Measurements from ENCODE around the gene PHF21B. TPM values are rescaled to one million over a fixed set of nuclear protein-coding genes. Genes with fewer than 3 reads are reported as not detected.
"Not testable (repeated sequence)": the region's sequence is repeated elsewhere in the genome, so short reads cannot be mapped to it uniquely, and the experiment has no call there.

Gene PHF21B
- total and polyA plus RNA-seq, 2 donors, result 0.61 to 0.63 TPM

GRCh38 chr22:44929359-44930015 lies 80.3 kb downstream of the PHF21B start:
- H3K4me1 ChIP-seq (ENCODE audit: insufficient read depth), result no peaks in the 10 kb centered on the region
- DNase-seq (ENCODE audit: extremely low spot score), result no peak
- no peak overlapping the region for H3K4me3 ChIP-seq (ENCODE audit: low read depth, low read length)
- no peaks in the 10 kb centered on the region for H3K36me3 ChIP-seq (ENCODE audit: insufficient read depth)
- H3K27ac ChIP-seq (ENCODE audit: low read depth), result no peak overlapping the region
- WGBS, result 92% methylated on average over 18 of the region's 18 CpGs

GRCh38 chr22:44928711-44929358 lies 81.0 kb downstream of the PHF21B start:
- no peaks in the 10 kb centered on the region for H3K4me1 ChIP-seq (ENCODE audit: insufficient read depth)
- 88% methylated on average over 18 of the region's 18 CpGs for WGBS
- no peak overlapping the region for H3K27ac ChIP-seq (ENCODE audit: low read depth)
- H3K36me3 ChIP-seq (ENCODE audit: insufficient read depth), result no peaks in the 10 kb centered on the region
- no peak for DNase-seq (ENCODE audit: extremely low spot score)
- no peak overlapping the region for H3K4me3 ChIP-seq (ENCODE audit: low read depth, low read length)

GRCh38 chr22:44928136-44928463 lies 81.7 kb downstream of the PHF21B start:
- H3K36me3 ChIP-seq (ENCODE audit: insufficient read depth), result no peaks in the 10 kb centered on the region
- H3K27ac ChIP-seq (ENCODE audit: low read depth), result no peak overlapping the region
- 76% methylated on average over 11 of the region's 11 CpGs for WGBS
- H3K4me1 ChIP-seq (ENCODE audit: insufficient read depth), result no peaks in the 10 kb centered on the region
- no peak overlapping the region for H3K4me3 ChIP-seq (ENCODE audit: low read depth, low read length)
- DNase-seq (ENCODE audit: extremely low spot score), result no peak

DNA sequence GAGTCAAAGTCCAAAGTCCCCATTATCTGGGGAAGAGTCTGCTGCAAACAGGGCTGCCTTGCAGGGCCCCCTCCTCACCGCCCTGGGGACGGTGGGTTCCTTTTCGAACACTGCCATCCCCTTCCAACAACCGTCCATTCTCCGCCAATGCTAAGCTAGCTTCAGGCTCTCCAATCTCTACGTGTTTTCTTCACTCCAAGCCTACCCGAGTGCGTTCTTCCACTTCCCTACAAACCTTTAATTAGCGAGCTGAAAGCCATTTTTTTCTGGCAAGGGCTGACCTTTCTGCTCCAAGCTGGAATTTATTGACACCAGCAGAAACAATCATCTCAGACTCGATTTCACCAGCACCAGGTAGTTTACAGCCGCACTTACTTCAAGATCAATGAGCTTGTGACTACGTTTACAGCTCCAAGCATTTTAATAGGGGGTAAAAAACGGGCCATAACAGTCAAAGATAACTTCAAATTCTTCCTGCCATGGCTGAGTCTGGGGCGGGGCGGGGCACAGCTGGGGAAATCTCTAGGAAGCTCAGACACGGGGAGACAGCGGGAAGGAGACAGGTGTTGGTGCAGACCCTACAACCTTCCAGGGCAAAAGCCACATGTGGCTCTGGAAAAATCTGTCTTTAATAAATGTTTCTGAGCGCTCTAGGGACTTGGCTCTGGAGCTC lies 82.2 kb downstream of the PHF21B start:
- no peak overlapping the region for H3K4me3 ChIP-seq (ENCODE audit: low read depth, low read length)
- H3K4me1 ChIP-seq (ENCODE audit: insufficient read depth), result no peaks in the 10 kb centered on the region
- 58% methylated on average over 18 of the region's 18 CpGs for WGBS
- no peak overlapping the region for H3K27ac ChIP-seq (ENCODE audit: low read depth)
- DNase-seq (ENCODE audit: extremely low spot score), result no peak
- no peaks in the 10 kb centered on the region for H3K36me3 ChIP-seq (ENCODE audit: insufficient read depth)

DNA sequence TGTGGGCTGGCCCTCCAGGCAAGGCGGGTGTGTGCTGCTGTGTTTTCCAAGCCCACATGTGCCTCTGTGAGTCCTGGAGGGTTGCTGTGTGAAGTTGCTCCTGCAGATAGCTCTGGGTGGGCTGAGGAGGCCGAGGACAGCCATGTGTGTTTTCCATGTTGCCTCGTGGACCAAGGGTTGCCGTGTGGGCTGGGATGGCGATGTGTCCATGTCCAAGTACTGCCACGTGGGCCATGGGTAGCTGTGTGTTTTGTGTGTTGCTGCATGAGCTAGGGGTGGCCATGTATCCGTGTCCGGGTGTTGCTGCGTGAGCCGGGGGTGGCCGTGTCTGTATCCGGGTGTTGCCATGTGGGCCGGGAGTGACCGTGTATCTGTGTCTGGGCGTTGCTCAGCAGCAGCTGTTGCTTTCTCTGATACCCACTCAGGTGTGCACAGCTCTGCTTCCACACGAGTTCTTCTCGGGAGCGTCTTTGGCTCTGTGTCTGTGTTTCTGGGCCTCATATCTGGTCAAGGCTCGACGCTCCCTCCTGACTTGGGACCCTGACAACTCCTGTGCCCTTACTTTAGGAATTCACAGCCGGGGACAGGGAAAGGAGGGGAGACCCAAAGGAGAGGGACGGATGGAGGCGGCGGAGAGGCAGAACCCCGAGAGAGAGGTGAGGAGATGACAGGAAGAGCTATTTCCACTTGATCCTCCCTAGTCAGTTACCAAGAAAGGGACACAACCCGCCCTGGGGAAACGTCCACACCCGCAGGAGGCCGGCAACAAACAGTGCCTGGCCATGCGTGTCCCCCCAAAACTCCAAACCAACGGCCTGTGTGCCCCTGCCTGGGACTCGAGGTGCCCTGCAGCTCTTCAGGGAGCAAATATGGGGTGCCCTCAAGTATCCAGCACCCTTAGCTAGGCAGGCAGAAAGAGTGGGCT lies 83.1 kb downstream of the PHF21B start:
- Histone ChIP-seq H3K36me3 (ENCODE audit: insufficient read depth) (no peaks in the 10 kb centered on the region), H3K4me3 (ENCODE audit: low read depth, low read length) (no peak overlapping the region), H3K27ac (ENCODE audit: low read depth) (no peak overlapping the region), H3K4me1 (ENCODE audit: insufficient read depth) (no peaks in the 10 kb centered on the region)
- DNase-seq (ENCODE audit: extremely low spot score), result no peak
- 89% methylated on average over 32 of the region's 32 CpGs for WGBS

DNA sequence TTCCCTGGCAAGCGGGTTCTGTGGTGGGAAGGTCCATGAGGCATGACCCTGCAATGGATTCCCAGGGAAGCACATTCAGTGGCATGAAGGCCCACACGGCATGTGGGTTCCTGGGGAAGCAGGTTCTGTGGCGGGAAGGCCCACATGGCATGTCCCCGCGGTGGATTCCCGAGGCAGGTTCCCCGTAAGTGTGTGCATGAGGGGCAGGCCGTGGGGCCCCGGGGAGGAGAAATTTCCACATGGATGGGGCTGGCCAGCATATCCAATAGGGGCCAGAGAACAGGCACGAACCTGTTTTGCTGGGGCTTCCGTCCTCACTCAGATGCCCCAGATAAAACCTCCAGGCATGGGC lies 83.7 kb downstream of the PHF21B start:
- Histone ChIP-seq H3K4me3 (ENCODE audit: low read depth, low read length) (no peak overlapping the region), H3K27ac (ENCODE audit: low read depth) (no peak overlapping the region), H3K4me1 (ENCODE audit: insufficient read depth) (no peaks in the 10 kb centered on the region), H3K36me3 (ENCODE audit: insufficient read depth) (no peaks in the 10 kb centered on the region)
- DNase-seq (ENCODE audit: extremely low spot score), result no peak
- WGBS, result 85% methylated on average over 11 of the region's 11 CpGs

- 88% methylated on average over 15 of the region's 15 CpGs for WGBS
These were observed 84.2 kb downstream of the PHF21B start for GRCh38 chr22:44925465-44926123.

GRCh38 chr22:44924710-44925109 lies 85.1 kb downstream of the PHF21B start:
- WGBS, result 87% methylated on average over 8 of the region's 8 CpGs
- no peak overlapping the region for H3K27ac ChIP-seq (ENCODE audit: low read depth)
- no peak overlapping the region for H3K4me3 ChIP-seq (ENCODE audit: low read depth, low read length)
- no peaks in the 10 kb centered on the region for H3K36me3 ChIP-seq (ENCODE audit: insufficient read depth)
- no peaks in the 10 kb centered on the region for H3K4me1 ChIP-seq (ENCODE audit: insufficient read depth)
- no peak for DNase-seq (ENCODE audit: extremely low spot score)

More at GRCh38 chr22:44925465-44926123, 84.2 kb downstream of the PHF21B start:
- Histone ChIP-seq H3K4me3 (ENCODE audit: low read depth, low read length) (no peak overlapping the region), H3K4me1 (ENCODE audit: insufficient read depth) (no peaks in the 10 kb centered on the region), H3K36me3 (ENCODE audit: insufficient read depth) (no peaks in the 10 kb centered on the region), H3K27ac (ENCODE audit: low read depth) (no peak overlapping the region)
- DNase-seq (ENCODE audit: extremely low spot score), result no peak

GRCh38 chr22:44924098-44924497 lies 85.7 kb downstream of the PHF21B start:
- 86% methylated on average over 5 of the region's 5 CpGs for WGBS
- H3K4me1 ChIP-seq (ENCODE audit: insufficient read depth), result no peaks in the 10 kb centered on the region
- DNase-seq (ENCODE audit: extremely low spot score), result no peak
- no peak overlapping the region for H3K4me3 ChIP-seq (ENCODE audit: low read depth, low read length)
- H3K36me3 ChIP-seq (ENCODE audit: insufficient read depth), result no peaks in the 10 kb centered on the region
- H3K27ac ChIP-seq (ENCODE audit: low read depth), result no peak overlapping the region

DNA sequence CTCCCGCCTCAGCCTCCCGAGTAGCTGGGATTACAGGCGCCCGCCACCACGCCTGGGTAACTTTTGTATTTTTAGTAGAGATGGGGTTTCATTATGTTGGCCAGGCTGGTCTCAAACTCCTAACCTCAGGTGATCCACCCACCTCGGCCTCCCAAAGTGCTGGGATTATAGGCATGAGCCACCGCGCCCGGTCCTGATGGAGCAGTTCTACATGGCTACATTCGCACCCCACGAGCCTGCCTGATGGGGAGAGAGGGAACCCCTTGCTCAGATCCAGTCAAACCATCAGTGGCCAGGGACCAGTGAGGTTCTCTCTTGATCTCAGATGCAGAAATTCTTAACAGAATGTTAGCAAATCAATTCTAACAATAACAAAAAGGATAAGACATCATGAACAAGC lies 88.0 kb downstream of the PHF21B start:
- H3K27ac ChIP-seq (ENCODE audit: low read depth); DNase-seq (ENCODE audit: extremely low spot score); H3K36me3 ChIP-seq (ENCODE audit: insufficient read depth); H3K4me1 ChIP-seq (ENCODE audit: insufficient read depth); H3K4me3 ChIP-seq (ENCODE audit: low read depth, low read length): not testable (repeated sequence)
- 93% methylated on average over 11 of the region's 11 CpGs for WGBS

DNA sequence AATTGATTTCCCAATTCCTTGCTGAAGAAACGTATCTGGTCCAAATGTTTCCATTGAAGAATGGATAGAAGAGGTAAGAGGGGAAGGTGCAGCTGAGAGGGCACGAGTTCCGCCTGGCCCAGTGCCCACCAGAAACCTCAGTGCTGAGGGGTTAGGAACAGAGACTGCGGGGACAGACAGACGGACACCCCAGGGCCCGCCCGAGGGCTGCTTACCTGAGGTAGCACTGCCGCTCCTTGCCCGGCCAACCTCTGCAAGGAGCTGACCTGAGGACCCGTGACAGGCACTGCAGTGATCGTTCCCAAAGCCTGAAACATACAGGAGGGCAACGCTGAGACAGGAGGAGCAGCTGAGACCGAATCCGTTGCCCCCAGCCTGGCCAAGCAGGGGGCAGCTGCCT lies 89.6 kb downstream of the PHF21B start:
- WGBS, result 93% methylated on average over 14 of the region's 14 CpGs
- H3K4me1 ChIP-seq (ENCODE audit: insufficient read depth), result no peaks in the 10 kb centered on the region
- no peak overlapping the region for H3K27ac ChIP-seq (ENCODE audit: low read depth)
- no peaks in the 10 kb centered on the region for H3K36me3 ChIP-seq (ENCODE audit: insufficient read depth)
- H3K4me3 ChIP-seq (ENCODE audit: low read depth, low read length), result no peak overlapping the region
- no peak for DNase-seq (ENCODE audit: extremely low spot score)

DNA sequence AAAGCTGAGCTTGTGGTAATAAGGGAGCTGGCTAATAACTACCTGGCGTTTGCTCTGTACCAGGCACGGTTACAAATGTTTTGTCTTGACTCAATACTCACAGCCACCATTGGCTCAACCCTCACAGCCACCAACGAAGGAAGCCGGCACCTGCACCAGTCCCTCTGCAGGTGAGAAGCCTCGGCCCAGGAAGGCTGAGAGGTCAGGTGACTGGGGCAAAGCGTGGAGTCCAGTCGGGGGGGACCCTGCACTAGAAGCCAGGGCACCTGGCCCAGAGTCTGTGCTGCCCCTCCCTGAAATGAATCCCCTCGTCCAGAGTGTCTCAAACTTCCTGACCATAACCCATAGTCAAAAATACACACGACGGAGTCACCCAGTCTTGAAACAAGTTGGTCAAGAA lies 90.1 kb downstream of the PHF21B start:
- no peak for DNase-seq (ENCODE audit: extremely low spot score)
- Histone ChIP-seq H3K27ac (ENCODE audit: low read depth) (no peak overlapping the region), H3K36me3 (ENCODE audit: insufficient read depth) (no peaks in the 10 kb centered on the region), H3K4me3 (ENCODE audit: low read depth, low read length) (no peak overlapping the region), H3K4me1 (ENCODE audit: insufficient read depth) (no peaks in the 10 kb centered on the region)
- 90% methylated on average over 10 of the region's 10 CpGs for WGBS

DNA sequence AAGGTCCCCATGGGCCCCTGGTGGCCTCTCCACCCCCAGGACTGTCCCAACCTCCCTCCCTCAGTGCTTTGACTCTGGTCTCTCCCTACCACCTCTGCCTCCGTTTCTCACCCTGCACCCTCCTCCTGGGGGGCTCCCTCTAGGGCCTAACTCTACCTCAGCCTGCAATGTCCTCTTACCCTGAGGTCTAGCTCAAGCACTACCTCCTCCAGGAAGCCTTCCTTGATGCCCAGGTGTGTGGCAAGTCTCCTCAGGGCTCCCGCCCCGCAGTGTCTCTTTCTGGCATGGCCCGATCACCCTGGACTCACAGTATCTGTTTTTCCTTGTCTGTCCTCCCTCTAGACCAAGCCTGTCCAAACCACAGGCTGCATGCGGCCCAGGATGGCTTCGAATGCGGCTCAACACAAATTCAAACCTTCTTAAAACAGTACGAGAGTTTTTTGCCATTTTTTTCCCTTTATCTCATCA lies 90.8 kb downstream of the PHF21B start:
- no peak for DNase-seq (ENCODE audit: extremely low spot score)
- no peaks in the 10 kb centered on the region for H3K36me3 ChIP-seq (ENCODE audit: insufficient read depth)
- WGBS, result 91% methylated on average over 8 of the region's 8 CpGs
- no peaks in the 10 kb centered on the region for H3K4me1 ChIP-seq (ENCODE audit: insufficient read depth)
- H3K4me3 ChIP-seq (ENCODE audit: low read depth, low read length), result no peak overlapping the region
- H3K27ac ChIP-seq (ENCODE audit: low read depth), result no peak overlapping the region

Data from urinary bladder (tissue), 4 donors.